ENCODE data around the gene PHKB.

The PHKB gene

DNA sequence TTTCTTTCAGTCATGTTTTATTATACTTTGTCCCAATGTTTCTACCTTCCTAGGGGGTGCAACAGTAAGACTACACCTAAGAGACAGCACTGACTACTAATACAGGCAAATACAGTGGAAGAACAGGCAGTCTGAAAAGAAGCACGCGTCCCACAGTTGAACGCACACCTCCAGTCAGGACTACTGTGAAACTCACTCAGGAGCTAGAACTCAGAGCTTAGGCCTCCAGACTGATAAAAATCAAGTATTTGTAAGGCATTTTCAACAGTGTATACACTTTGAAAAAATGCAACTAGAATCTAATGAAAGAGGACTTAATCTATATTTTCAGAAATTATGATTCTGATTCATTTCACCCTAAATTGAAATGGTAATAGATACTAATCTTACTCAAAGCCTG lies 14.7 kb upstream of the PHKB start:
- DNase-seq (ENCODE audit: low spot score): no peak
- TF ChIP-seq, protein P1, sequence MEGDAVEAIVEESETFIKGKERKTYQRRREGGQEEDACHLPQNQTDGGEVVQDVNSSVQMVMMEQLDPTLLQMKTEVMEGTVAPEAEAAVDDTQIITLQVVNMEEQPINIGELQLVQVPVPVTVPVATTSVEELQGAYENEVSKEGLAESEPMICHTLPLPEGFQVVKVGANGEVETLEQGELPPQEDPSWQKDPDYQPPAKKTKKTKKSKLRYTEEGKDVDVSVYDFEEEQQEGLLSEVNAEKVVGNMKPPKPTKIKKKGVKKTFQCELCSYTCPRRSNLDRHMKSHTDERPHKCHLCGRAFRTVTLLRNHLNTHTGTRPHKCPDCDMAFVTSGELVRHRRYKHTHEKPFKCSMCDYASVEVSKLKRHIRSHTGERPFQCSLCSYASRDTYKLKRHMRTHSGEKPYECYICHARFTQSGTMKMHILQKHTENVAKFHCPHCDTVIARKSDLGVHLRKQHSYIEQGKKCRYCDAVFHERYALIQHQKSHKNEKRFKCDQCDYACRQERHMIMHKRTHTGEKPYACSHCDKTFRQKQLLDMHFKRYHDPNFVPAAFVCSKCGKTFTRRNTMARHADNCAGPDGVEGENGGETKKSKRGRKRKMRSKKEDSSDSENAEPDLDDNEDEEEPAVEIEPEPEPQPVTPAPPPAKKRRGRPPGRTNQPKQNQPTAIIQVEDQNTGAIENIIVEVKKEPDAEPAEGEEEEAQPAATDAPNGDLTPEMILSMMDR (IDR thresholded peaks at IDR 0.05; ENCODE audit: extremely low read depth, missing control alignments): no peak

- DNase-seq (ENCODE audit: low spot score): no peak
- TF ChIP-seq, protein P1 (IDR thresholded peaks at IDR 0.05; ENCODE audit: extremely low read depth, missing control alignments): no peak
Observed at GRCh38 chr16:47448830-47449575, 12.1 kb upstream of the PHKB start.

DNA sequence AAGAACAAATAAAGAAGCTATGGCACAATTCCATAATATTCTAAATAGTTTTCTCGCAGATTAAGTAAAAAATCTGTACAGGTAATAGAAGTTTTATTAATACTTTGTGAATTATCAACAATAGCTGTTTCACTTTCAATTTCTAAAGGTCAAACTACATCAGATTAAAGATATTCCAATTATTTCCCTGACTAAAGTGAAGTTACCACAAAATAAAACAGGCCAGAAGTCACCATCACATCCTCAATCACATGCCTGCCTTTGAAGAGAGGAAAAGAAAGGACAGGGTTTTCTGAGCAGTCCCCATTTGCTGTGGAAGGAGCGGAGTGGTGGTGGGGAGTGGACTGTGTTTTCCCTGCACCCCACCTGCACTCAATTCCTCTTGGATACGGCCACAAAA lies 11.3 kb upstream of the PHKB start:
- TF ChIP-seq, protein P1 (IDR thresholded peaks at IDR 0.05; ENCODE audit: extremely low read depth, missing control alignments): no peak
- DNase-seq (ENCODE audit: low spot score): no peak

DNA sequence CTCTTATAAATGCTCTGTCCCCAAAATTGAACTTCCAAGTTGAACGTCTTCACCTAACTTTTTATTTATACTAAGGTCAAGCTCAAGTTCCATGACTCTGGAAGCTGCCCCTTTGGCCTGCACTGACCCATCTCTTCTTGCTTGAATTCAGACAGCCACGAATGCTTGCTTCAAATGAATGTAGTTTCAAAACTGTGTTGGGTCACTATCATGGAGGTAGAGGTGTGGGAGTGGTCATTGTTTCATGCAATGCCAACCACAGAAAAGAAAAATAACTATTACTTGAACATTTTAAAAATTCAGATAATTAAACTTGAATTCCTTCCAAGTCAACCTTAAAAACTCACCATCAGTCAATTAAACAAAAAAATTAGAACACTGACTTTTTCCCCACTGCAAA lies 2.8 kb upstream of the PHKB start:
- no peak for DNase-seq (ENCODE audit: low spot score)

DNA sequence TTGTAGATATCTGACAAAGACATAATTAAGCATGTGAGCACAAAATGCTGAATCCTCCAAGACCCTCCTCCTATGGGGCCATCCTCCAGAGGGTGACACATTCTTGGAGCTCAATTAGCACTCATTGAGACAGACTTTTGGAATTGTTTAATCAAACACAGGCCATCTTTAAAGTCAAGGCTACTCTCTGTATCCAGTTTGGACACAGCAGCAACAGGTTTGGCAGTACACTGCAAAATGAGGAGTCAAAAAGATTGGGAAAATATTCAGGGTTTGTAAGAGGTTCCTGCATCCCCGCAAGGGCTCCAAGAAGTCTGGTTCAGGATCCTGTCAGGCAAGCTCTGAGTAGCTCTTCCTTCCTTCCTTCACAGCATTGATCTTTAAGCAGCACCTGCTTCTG lies 1.5 kb upstream of the PHKB start:
- TF ChIP-seq, protein P1 (IDR thresholded peaks at IDR 0.05; ENCODE audit: extremely low read depth, missing control alignments): no peak
- no peak for DNase-seq (ENCODE audit: low spot score)

More for the DNA sequence above, 2.8 kb upstream of the PHKB start:
- TF ChIP-seq, protein P1 (IDR thresholded peaks at IDR 0.05; ENCODE audit: extremely low read depth, missing control alignments): no peak

DNA sequence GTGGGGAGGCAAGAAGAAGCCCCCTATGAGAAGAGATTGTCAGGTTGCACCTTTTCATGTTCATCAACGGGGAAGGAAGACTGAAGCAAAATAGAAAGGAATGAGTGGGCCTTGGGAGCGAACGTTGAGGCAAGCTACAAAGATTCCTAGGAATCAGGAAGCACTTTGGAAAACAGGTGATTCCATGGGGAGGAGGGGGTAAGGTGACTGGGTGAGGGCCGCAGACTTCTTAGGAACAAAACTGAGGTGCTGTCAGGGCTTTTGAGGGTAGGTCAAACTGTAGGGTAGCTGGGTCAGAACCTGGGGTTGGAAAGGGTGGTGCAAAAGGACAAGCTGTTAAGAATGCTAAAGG lies 796 bp upstream of the PHKB start:
- TF ChIP-seq, protein P1 (IDR thresholded peaks at IDR 0.05; ENCODE audit: extremely low read depth, missing control alignments): no peak
- DNase-seq (ENCODE audit: low spot score): no peak

GRCh38 chr16:47461598-47462266 lies 601 bp downstream of the PHKB start:
- DNase-seq (ENCODE audit: low spot score): peak; percentile 48
- TF ChIP-seq, protein P1 (IDR thresholded peaks at IDR 0.05; ENCODE audit: extremely low read depth, missing control alignments): no peak

All from GM20000 (cell line).